ENCODE data around the gene CDC73.

Gene CDC73

DNA sequence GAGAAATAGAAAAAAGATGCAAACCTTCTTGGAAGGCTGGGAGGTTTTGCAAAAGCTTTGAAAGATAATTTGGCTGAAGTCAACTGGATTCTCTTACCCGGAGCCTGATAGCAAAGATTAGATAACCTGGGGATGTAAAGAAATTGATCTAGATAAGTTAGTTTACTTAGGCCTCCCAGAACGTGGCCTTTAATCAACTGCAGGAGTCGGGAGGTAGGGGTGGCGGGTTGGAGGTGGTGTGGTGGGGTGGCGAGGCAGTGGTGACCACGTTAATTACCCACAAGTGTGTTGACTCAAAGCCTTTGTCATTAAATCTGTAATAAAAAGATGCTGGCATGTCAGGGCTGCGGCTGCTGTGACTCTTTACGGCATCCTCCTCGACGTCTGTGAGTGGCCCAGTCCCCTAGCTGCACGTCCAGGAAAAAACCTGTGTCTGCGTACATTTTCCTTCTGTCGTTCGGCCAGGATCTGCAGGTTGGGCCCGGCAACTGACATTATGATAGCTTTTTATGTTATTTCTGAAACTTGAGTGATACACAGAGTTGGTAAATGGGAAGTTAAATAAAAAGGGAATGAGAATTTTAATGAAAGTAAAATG is 115.6 kb downstream of the CDC73 start:
- Histone ChIP-seq H3K4me1 (no peaks in the 10 kb centered on the region), H3K27me3 (ENCODE audit: control insufficient read depth, insufficient read depth, low read length) (no peaks in the 10 kb centered on the region), H3K9ac (no peak overlapping the region), H3K79me2 (no peaks in the 10 kb centered on the region), H3K9me3 (ENCODE audit: control insufficient read depth, low read length) (no peaks in the 10 kb centered on the region), H3K4me2 (ENCODE audit: low read length) (no peak overlapping the region), H3K27ac (no peak overlapping the region), H2AFZ (no peak overlapping the region), H3K36me3 (ENCODE audit: control insufficient read depth, insufficient read depth, low read length) (no peaks in the 10 kb centered on the region), H3K4me3 (ENCODE audit: low read depth, low read length) (no peak overlapping the region)
- TF ChIP-seq, protein P1, sequence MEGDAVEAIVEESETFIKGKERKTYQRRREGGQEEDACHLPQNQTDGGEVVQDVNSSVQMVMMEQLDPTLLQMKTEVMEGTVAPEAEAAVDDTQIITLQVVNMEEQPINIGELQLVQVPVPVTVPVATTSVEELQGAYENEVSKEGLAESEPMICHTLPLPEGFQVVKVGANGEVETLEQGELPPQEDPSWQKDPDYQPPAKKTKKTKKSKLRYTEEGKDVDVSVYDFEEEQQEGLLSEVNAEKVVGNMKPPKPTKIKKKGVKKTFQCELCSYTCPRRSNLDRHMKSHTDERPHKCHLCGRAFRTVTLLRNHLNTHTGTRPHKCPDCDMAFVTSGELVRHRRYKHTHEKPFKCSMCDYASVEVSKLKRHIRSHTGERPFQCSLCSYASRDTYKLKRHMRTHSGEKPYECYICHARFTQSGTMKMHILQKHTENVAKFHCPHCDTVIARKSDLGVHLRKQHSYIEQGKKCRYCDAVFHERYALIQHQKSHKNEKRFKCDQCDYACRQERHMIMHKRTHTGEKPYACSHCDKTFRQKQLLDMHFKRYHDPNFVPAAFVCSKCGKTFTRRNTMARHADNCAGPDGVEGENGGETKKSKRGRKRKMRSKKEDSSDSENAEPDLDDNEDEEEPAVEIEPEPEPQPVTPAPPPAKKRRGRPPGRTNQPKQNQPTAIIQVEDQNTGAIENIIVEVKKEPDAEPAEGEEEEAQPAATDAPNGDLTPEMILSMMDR (IDR thresholded peaks at IDR 0.05), result no peak

DNA sequence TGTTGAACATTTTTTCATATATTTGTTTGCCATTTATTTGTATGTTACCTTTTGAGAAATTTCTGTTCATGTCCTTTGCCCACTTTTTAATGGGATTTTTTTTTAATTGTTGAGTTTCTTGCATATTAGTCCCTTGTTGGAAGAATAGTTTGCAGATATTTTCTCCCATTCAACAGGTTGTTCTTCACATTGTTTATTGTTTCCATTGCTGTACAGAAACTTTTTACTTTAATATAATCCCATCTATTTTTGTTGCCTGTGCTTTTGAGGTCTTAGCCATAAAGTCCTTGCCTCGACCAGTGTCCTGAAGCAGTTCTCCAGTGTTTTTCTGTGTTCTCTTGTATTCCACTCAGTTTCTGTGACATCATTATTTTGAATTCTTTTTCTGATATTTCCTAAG is 118.8 kb downstream of the CDC73 start:
- H3K4me2 ChIP-seq (ENCODE audit: low read length), result no peak overlapping the region
- H2AFZ ChIP-seq, result no peak overlapping the region
- no peaks in the 10 kb centered on the region for H3K79me2 ChIP-seq
- H3K36me3 ChIP-seq (ENCODE audit: control insufficient read depth, insufficient read depth, low read length), result no peaks in the 10 kb centered on the region
- TF ChIP-seq, protein P1 (IDR thresholded peaks at IDR 0.05), result no peak
- H3K27me3 ChIP-seq (ENCODE audit: control insufficient read depth, insufficient read depth, low read length), result no peaks in the 10 kb centered on the region
- H3K27ac ChIP-seq, result no peak overlapping the region
- H3K9me3 ChIP-seq (ENCODE audit: control insufficient read depth, low read length), result no peaks in the 10 kb centered on the region
- no peaks in the 10 kb centered on the region for H3K4me1 ChIP-seq
- no peak overlapping the region for H3K9ac ChIP-seq
- H3K4me3 ChIP-seq (ENCODE audit: low read depth, low read length), result no peak overlapping the region

DNA sequence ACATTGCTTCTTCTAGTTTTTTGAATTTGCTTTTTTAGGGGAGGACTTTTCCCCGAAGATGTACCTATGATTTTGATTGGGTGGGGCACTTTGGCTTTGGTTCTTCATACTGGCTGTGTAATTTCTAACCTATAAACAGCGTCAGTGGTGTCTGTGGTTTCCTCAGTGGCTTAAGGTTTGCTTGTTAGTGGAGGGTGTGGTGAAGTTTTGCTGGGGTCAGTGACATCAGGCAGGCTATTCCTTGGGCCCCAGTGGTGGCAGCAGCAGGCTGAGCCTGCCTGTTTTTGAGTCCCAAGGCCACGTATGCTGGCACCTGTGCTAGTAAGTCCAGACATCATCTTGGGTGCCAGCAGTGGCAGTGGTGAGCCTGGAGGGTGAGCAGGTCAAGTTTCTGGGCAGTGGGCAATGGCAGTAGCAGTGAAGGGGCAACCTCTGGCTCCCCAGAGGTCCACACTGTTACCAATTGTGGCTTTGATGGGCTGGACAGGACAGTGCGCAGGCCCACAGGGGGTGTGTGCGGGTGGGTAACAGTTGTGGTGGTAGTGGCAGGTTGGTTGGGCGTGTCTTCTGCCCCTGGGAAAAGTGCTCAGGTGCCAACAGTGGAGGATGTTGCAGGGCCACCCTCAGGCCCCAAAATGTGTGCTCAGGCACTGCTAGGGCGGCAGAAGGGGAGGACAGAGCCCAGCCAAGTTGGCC is 119.4 kb downstream of the CDC73 start:
- Histone ChIP-seq H3K4me1 (no peaks in the 10 kb centered on the region), H3K27me3 (ENCODE audit: control insufficient read depth, insufficient read depth, low read length) (no peaks in the 10 kb centered on the region), H3K9me3 (ENCODE audit: control insufficient read depth, low read length) (no peaks in the 10 kb centered on the region), H3K36me3 (ENCODE audit: control insufficient read depth, insufficient read depth, low read length) (no peaks in the 10 kb centered on the region), H3K79me2 (no peaks in the 10 kb centered on the region), H3K9ac (no peak overlapping the region), H3K4me2 (ENCODE audit: low read length) (no peak overlapping the region), H3K4me3 (ENCODE audit: low read depth, low read length) (no peak overlapping the region), H3K27ac (no peak overlapping the region), H2AFZ (no peak overlapping the region)
- TF ChIP-seq, protein P1 (IDR thresholded peaks at IDR 0.05), result no peak

DNA sequence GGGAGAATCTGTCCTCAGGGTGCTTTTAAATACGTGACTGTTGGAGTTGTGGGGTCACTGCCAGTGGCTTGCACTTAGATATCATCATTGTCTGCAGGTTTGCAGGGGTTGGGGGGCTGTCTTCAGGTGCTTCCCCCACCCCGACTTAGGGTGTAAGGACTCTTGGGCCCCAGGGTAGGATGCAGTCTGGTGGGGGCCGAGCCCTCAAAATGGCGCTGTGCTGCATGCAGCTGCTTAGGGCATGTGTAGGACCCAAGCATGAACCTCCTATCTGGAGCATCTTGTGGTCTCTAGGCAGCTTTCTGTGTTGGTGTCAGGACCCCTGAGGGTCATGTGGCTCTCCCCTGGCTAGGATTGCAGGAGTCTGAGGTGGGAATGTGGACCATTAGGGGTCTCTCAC is 120.2 kb downstream of the CDC73 start:
- no peaks in the 10 kb centered on the region for H3K79me2 ChIP-seq
- no peak overlapping the region for H3K9ac ChIP-seq
- H3K27me3 ChIP-seq (ENCODE audit: control insufficient read depth, insufficient read depth, low read length), result no peaks in the 10 kb centered on the region
- H3K4me1 ChIP-seq, result no peaks in the 10 kb centered on the region
- no peak overlapping the region for H3K4me2 ChIP-seq (ENCODE audit: low read length)
- no peaks in the 10 kb centered on the region for H3K9me3 ChIP-seq (ENCODE audit: control insufficient read depth, low read length)
- H3K27ac ChIP-seq, result no peak overlapping the region
- no peak overlapping the region for H3K4me3 ChIP-seq (ENCODE audit: low read depth, low read length)
- no peaks in the 10 kb centered on the region for H3K36me3 ChIP-seq (ENCODE audit: control insufficient read depth, insufficient read depth, low read length)
- TF ChIP-seq, protein P1 (IDR thresholded peaks at IDR 0.05), result no peak
- no peak overlapping the region for H2AFZ ChIP-seq

DNA sequence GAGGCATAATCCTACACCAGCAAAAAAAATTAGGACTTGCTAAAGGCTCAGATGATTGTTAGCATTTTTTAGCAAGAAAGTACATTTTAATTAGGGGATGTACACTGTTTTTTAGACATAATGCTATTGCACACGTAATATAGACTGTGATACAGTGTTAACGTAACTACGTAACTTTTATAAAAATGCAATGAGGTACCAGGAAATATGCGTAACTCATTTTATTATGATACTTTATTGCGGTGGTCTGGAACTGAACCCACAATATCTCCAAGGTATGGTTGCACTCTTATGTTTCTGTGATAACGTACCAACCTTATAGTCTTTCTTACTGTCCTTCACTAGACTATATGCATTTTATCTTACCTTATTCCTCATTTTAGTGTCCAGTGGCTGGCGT is 127.4 kb downstream of the CDC73 start:
- no peaks in the 10 kb centered on the region for H3K9me3 ChIP-seq (ENCODE audit: control insufficient read depth, low read length)
- H3K4me2 ChIP-seq (ENCODE audit: low read length), result no peak overlapping the region
- TF ChIP-seq, protein P1 (IDR thresholded peaks at IDR 0.05), result no peak

More for the DNA sequence above, 127.4 kb downstream of the CDC73 start:
- Histone ChIP-seq H2AFZ (no peak overlapping the region), H3K27ac (no peak overlapping the region), H3K4me3 (ENCODE audit: low read depth, low read length) (no peak overlapping the region), H3K4me1 (no peaks in the 10 kb centered on the region), H3K27me3 (ENCODE audit: control insufficient read depth, insufficient read depth, low read length) (no peaks in the 10 kb centered on the region), H3K9ac (no peak overlapping the region), H3K36me3 (ENCODE audit: control insufficient read depth, insufficient read depth, low read length) (no peaks in the 10 kb centered on the region), H3K79me2 (no peaks in the 10 kb centered on the region)
